Astrocyte of the cerebellum (primary cell): Measurements from ENCODE around the gene HSPA14.
A peak's percentile ranks its signal among the peaks of the same experiment; 100 is the strongest.

Experiments
- DNase-seq: peaks from one replicate; pipeline ENCODE4 v3.0.0-alpha.2; 2011; ENCODE audit warnings: low read depth
- H3K4me3 ChIP-seq: 2 replicates; pipeline ENCODE4 v1.5.1; 2011; ENCODE audit warnings: mild to moderate bottlenecking, low read depth, low read length, moderate library complexity
- in situ Hi-C: cut with HindIII; loops from 2 replicates; pipeline ENCODE4 v1.10.0; 2017; ENCODE audit warnings: low sequenced_read_pairs
- TF ChIP-seq, protein P1 (sequence below): IDR thresholded peaks from 2 replicates; pipeline ENCODE4 v1.5.1; 2012; ENCODE audit warnings: low read length, low read depth, moderate library complexity, mild to moderate bottlenecking; ENCODE audit errors: missing control alignments

HSPA14 gene

GRCh38 chr10:14837003-14837756 is 926 bp upstream of the HSPA14 start:
- TF ChIP-seq, protein P1, sequence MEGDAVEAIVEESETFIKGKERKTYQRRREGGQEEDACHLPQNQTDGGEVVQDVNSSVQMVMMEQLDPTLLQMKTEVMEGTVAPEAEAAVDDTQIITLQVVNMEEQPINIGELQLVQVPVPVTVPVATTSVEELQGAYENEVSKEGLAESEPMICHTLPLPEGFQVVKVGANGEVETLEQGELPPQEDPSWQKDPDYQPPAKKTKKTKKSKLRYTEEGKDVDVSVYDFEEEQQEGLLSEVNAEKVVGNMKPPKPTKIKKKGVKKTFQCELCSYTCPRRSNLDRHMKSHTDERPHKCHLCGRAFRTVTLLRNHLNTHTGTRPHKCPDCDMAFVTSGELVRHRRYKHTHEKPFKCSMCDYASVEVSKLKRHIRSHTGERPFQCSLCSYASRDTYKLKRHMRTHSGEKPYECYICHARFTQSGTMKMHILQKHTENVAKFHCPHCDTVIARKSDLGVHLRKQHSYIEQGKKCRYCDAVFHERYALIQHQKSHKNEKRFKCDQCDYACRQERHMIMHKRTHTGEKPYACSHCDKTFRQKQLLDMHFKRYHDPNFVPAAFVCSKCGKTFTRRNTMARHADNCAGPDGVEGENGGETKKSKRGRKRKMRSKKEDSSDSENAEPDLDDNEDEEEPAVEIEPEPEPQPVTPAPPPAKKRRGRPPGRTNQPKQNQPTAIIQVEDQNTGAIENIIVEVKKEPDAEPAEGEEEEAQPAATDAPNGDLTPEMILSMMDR, result no peak
- peak; percentile 19 for DNase-seq
- in situ Hi-C loops, result no loop called here
- H3K4me3 ChIP-seq, result peak overlapping the region; percentile 93

GRCh38 chr10:14838582-14839304 is 637 bp downstream of the HSPA14 start:
- DNase-seq, result no peak
- peak overlapping the region; percentile 93 for H3K4me3 ChIP-seq
- TF ChIP-seq, protein P1, result no peak
- in situ Hi-C loops, result no loop called here

DNA sequence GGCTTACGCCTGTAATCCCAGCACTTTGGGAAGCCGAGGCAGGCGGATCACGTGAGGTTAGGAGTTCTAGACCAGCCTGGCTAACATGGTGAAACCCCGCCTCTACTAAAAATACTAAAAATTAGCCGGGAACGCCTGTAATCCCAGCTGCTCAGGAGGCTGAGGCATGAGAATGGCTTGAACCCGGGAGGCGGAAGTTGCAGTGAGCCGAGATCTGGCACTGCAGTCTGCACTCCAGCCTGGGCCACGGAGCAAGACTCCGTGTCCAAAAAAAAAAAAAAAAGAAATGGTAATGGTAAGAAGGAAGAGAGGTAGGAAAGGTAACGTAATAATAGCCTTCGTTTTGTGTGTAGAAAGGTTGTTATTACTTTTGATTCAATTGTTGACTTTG is 1.2 kb downstream of the HSPA14 start:
- DNase-seq, result no peak
- in situ Hi-C loops, result no loop called here

DNA sequence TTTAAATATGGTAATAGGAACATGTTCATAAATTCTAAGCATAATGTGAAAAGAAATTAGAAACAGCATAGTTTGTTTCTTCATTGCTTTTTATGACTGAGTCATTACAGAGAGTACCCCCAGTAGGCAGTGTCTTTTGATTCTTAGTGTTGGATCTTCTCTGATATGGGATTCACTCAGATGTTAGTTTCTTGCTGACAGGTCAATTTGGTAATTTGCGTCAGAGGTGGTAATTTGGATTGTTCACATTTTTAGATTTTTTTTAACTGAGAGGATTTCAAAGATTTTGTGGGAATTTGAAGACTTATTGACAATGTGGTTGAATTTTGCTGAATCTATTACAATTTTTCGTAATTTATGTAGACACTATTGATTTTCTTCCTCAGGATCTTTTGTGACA is 2.1 kb downstream of the HSPA14 start:
- H3K4me3 ChIP-seq, result no peak overlapping the region
- no peak for DNase-seq
- in situ Hi-C loops, result no loop called here
- TF ChIP-seq, protein P1, result no peak

More for the DNA sequence above, 1.2 kb downstream of the HSPA14 start:
- peak overlapping the region; percentile 93 for H3K4me3 ChIP-seq
- TF ChIP-seq, protein P1, result no peak

- H3K4me3 ChIP-seq, result no peak overlapping the region
- TF ChIP-seq, protein P1, result no peak
- no peak for DNase-seq
- in situ Hi-C loops, result no loop called here
Observed at GRCh38 chr10:14843327-14843988, 5.4 kb downstream of the HSPA14 start.

DNA sequence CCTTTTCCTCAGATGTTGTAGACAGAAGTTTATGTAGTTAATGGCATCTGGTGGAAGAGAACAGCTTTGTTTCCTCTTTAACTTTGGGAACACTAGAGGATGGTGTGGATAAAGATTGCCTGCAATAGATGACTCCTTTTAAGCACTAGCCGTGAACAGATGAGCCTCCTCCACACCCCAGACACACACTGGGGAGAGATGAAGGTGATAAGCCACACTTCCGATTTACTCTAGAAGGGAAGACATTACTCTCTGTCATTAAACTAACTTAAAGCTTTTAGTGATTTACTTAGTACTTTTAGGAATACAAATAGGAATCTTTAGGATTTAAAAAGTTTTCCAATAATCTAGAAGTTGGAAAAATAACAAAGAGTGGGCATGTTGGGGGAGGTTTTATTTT is 6.8 kb downstream of the HSPA14 start:
- in situ Hi-C loops, result no loop called here

More for the DNA sequence above, 6.8 kb downstream of the HSPA14 start:
- DNase-seq, result no peak
- H3K4me3 ChIP-seq, result no peak overlapping the region
- TF ChIP-seq, protein P1, result no peak
